Mesothelial cell of epicardium (in vitro differentiated cells): Measurements from ENCODE around the gene ANXA1. TPM values are rescaled to one million over a fixed set of nuclear protein-coding genes. Genes with fewer than 3 reads are reported as not detected.

Experiments used
- DNase-seq, 2 experiments: peaks; one replicate each; pipeline ENCODE4 v3.0.0; 2021; ENCODE audit warnings: low spot score in 2 of 2; ENCODE audit not compliant: unreplicated experiment in 2 of 2
- H3K27ac Mint-ChIP-seq: 2 replicates; pipeline ENCODE4 v1.8.0; 2021; ENCODE audit warnings: mixed read lengths
- H3K27me3 Mint-ChIP-seq: 2 replicates; pipeline ENCODE4 v1.8.0; 2021; ENCODE audit warnings: low read depth, mixed read lengths
- H3K36me3 Mint-ChIP-seq: 2 replicates; pipeline ENCODE4 v1.8.0; 2021; ENCODE audit warnings: mixed read lengths
- H3K4me1 Mint-ChIP-seq: 2 replicates; pipeline ENCODE4 v1.8.0; 2021; ENCODE audit warnings: mixed read lengths
- H3K4me3 Mint-ChIP-seq: 2 replicates; pipeline ENCODE4 v1.8.0; 2021; ENCODE audit warnings: mild to moderate bottlenecking, moderate library complexity, mixed read lengths
- H3K9me3 Mint-ChIP-seq: 2 replicates; pipeline ENCODE4 v1.8.0; 2021; ENCODE audit warnings: mixed read lengths
- total RNA-seq: library from RNA; stranded (reverse); gene quantifications from 3 replicates; pipeline ENCODE4 v1.2.1, GENCODE V29; 2021
- TF ChIP-seq, protein P1 (sequence below): fragments of 200-600 bp; sonication (generic); IDR thresholded peaks from one replicate; pipeline ENCODE4 v1.5.0; 2021; ENCODE audit warnings: antibody characterized with exemption; ENCODE audit not compliant: unreplicated experiment

The ANXA1 gene
- total RNA-seq, 1 donor from 2014 or later, result 183 TPM

DNA sequence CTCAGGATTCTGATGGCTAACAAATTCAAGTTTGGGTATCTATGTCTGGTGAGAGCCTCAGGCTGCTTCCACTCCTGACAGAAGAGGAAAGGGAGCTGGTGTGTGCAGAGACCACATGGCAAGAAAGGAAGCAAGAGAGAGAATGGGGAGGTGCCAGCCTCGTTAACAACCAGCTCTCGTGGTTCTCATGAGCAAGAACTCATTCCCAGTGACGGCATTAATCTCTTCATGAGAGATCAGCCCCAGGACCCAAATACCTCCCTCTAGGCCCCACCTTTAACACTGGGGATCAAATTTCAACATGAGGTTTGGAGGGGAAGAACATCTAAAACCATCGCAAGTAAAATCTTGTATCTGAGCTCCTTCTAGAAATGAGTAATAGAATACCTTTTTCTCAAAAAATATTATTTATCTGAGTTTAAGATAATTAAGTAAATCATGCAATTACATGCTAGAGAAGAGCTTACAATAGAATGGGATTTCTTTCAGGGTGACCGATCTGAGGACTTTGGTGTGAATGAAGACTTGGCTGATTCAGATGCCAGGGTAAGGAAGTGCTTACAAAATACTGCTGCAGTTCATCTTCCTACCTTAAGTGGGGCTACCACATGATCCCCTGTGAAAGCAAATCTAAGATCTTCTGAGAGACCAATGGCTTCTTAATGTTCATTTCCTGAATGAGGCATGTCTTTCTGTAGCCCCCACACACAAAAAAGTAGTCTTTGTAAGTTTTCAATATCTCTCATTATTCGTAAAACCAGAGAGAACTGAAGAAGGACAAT is 11.5 kb downstream of the ANXA1 start:
- Mint-ChIP-seq H3K4me1 (peaks cover 3% of the 10 kb centered on the region), H3K4me3 (no peak overlapping the region), H3K9me3 (no peaks in the 10 kb centered on the region), H3K27me3 (no peaks in the 10 kb centered on the region), H3K36me3 (peaks cover 56% of the 10 kb centered on the region), H3K27ac (peak overlapping the region; percentile 60)
- TF ChIP-seq, protein P1, sequence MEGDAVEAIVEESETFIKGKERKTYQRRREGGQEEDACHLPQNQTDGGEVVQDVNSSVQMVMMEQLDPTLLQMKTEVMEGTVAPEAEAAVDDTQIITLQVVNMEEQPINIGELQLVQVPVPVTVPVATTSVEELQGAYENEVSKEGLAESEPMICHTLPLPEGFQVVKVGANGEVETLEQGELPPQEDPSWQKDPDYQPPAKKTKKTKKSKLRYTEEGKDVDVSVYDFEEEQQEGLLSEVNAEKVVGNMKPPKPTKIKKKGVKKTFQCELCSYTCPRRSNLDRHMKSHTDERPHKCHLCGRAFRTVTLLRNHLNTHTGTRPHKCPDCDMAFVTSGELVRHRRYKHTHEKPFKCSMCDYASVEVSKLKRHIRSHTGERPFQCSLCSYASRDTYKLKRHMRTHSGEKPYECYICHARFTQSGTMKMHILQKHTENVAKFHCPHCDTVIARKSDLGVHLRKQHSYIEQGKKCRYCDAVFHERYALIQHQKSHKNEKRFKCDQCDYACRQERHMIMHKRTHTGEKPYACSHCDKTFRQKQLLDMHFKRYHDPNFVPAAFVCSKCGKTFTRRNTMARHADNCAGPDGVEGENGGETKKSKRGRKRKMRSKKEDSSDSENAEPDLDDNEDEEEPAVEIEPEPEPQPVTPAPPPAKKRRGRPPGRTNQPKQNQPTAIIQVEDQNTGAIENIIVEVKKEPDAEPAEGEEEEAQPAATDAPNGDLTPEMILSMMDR, result no peak
- no peak for DNase-seq

DNA sequence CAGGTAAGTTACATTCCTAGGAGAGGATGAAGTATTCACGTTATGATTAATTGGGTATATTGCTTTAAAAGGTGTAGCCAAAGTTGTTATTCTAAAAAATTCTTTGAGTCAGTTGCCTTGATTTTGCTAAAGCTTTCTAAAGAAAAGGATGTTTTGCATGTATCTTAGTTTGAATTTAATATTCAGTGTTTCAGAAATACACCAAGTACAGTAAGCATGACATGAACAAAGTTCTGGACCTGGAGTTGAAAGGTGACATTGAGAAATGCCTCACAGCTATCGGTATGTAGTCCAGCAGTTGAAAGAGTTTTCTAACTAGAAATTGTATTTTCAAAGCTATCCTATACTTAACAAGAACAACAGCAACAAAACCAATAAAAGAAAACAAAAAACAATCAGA is 14.2 kb downstream of the ANXA1 start:
- peaks cover 3% of the 10 kb centered on the region for H3K4me1 Mint-ChIP-seq
- no peaks in the 10 kb centered on the region for H3K9me3 Mint-ChIP-seq
- TF ChIP-seq, protein P1, result no peak
- peaks cover 47% of the 10 kb centered on the region for H3K36me3 Mint-ChIP-seq
- H3K27ac Mint-ChIP-seq, result no peak overlapping the region
- H3K27me3 Mint-ChIP-seq, result no peaks in the 10 kb centered on the region
- no peak for DNase-seq
- H3K4me3 Mint-ChIP-seq, result no peak overlapping the region

DNA sequence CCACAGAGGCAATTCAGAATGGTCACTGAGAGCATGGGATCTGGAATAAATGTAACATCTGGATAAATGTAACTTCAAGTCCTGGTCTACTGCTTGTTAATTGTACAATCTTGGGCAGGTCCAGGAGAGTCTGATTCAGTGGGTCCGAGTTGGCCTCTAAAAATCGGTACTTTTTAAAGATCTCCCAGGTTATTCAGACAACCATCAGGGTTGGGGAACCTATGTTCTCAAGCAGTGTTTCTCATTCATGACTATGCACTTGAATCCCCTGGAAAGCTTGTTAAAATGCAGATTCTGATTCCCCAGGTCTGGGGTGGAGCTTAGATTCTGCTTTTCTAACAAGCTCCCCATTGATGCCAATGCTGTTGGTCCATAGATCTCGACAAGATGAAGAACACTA is 14.8 kb downstream of the ANXA1 start:
- DNase-seq, result no peak
- TF ChIP-seq, protein P1, result no peak
- Mint-ChIP-seq H3K9me3 (no peaks in the 10 kb centered on the region), H3K27ac (no peak overlapping the region), H3K27me3 (no peaks in the 10 kb centered on the region), H3K36me3 (peaks cover 48% of the 10 kb centered on the region), H3K4me3 (no peak overlapping the region), H3K4me1 (peaks cover 3% of the 10 kb centered on the region)

DNA sequence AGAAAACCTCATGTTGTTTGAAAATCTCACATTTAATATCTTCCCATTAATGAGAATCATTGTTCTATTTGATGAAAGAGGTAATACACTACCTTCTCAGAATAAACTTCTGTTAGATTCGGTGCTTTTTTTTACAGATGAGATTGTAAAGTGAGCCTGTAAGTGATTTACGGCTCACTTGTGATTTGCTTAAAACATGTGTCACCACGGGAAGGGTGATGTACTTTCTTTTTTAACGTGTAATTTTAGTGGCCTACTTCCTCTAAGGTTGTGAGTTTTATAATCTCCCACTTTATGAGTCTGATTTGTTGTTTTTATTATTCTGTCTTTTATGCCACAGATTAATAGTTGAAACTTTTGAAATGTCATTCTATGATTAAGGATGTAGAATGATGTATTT is 15.9 kb downstream of the ANXA1 start:
- Mint-ChIP-seq H3K9me3 (no peaks in the 10 kb centered on the region), H3K4me1 (peaks cover 3% of the 10 kb centered on the region), H3K27me3 (no peaks in the 10 kb centered on the region), H3K36me3 (peaks cover 43% of the 10 kb centered on the region), H3K4me3 (no peak overlapping the region), H3K27ac (no peak overlapping the region)
- DNase-seq, result no peak
- TF ChIP-seq, protein P1, result no peak

DNA sequence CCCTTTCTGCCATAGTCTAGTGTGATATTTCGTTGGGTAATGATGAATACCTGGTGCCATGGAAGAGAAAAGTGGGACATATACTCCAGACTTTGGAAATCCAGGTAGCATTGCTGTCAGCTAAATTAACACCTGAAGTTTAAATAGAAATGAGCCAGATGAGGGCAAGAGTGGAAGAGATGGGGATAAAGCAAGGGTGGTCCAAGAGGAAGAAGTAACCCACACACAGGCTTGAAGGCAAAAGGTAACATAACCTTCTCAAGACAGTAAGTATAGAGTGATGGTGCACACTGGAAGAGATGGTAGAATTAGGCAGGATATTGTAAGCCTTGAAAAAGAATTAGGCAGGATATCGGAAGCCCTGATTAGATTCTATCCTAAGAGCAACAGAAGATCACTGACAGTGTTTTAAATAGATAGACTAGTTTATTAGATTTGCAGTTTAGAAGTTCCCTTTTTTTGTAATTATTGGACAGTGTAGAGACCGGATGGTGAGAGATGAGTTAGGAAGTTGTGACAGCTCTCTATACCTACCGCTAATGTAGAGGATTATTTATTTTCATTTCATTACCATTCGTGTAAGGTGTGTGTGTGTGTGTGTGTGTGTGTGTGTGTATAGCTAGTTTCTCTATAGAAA is 16.8 kb downstream of the ANXA1 start:
- TF ChIP-seq, protein P1, result no peak
- H3K4me3 Mint-ChIP-seq, result no peak overlapping the region
- no peaks in the 10 kb centered on the region for H3K9me3 Mint-ChIP-seq
- DNase-seq, result no peak
- H3K36me3 Mint-ChIP-seq, result peaks cover 37% of the 10 kb centered on the region
- no peaks in the 10 kb centered on the region for H3K4me1 Mint-ChIP-seq
- H3K27me3 Mint-ChIP-seq, result no peaks in the 10 kb centered on the region
- peak overlapping the region; percentile 51 for H3K27ac Mint-ChIP-seq
